ENCODE results near the gene COL6A3. TPM values are rescaled to one million over a fixed set of nuclear protein-coding genes. Genes with fewer than 3 reads are reported as not detected.
A peak's percentile ranks its signal among the peaks of the same experiment; 100 is the strongest.

COL6A3 gene
- polyA plus RNA-seq, 1 donor (not counting 4 experiments of a cell fraction or from before 2014, with no cell fraction given): not detected

DNA sequence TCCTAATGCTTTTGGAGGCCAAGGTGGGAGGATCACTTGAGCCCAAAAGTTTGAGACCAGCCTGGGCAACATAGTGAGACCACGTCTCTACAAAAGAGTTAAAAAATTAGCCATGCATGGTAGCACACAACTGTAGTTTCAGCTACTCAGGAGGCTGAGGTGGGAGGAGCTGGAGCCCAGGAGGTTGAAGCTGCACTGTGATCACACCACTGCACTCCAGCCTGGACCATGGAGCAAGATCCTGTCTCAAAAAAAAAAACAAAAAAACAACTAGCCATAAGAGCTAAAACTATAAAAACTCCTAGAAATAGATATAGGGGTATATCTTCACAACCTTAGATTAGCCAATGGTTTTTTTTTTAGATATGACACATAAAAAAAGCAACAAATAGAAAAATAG lies 16.9 kb upstream of the COL6A3 start:
- H3K4me1 ChIP-seq (ENCODE audit: control insufficient read depth, extremely low read depth, insufficient read depth, low read length): peaks cover 37% of the 10 kb centered on the region
- no peak overlapping the region for H2AFZ ChIP-seq (ENCODE audit: control insufficient read depth, low read length)
- no peaks in the 10 kb centered on the region for H3K9me3 ChIP-seq (ENCODE audit: control insufficient read depth, low read depth, low read length)
- FAIRE-seq (no peak), DNase-seq (ENCODE audit: low read depth, low spot score) (no peak)
- peak overlapping the region; percentile 10 for H3K4me2 ChIP-seq (ENCODE audit: control insufficient read depth, extremely low read depth, insufficient read depth, low read depth, low read length)
- no peaks in the 10 kb centered on the region for H3K79me2 ChIP-seq (ENCODE audit: control insufficient read depth, insufficient read depth, low read length)
- H4K20me1 ChIP-seq (ENCODE audit: control insufficient read depth, extremely low read depth, insufficient read depth, low read length): no peaks in the 10 kb centered on the region
- H3K4me3 ChIP-seq (ENCODE audit: control insufficient read depth in 2 of 3, extremely low read depth in 1 of 3, insufficient read depth in 2 of 3, low read depth in 1 of 3, low read length in 3 of 3): no peak overlapping the region
- H3K9ac ChIP-seq (ENCODE audit: control insufficient read depth, extremely low read depth, insufficient read depth, low read length): no peak overlapping the region
- H3K27ac ChIP-seq (ENCODE audit: control insufficient read depth, insufficient read depth, low read length): no peak overlapping the region
- no peak for TF ChIP-seq CTCF (optimal IDR thresholded peaks at IDR 0.05 in 1 of 3, IDR thresholded peaks at IDR 0.05 in 1 of 3, conservative IDR thresholded peaks at IDR 0.05 in 1 of 3; ENCODE audit: extremely low read depth in 1 of 3, insufficient read depth in 2 of 3, low read length in 3 of 3)
- no peak for TF ChIP-seq EZH2 (IDR thresholded peaks at IDR 0.05; ENCODE audit: low read length)
- dilution Hi-C loops (cut with MboI; ENCODE audit: extremely low pct_ligation_motif_present, low sequenced_read_pairs): no loop called here
- no peaks in the 10 kb centered on the region for H3K36me3 ChIP-seq (ENCODE audit: control insufficient read depth in 2 of 2, extremely low read depth in 1 of 2, insufficient read depth in 2 of 2, low read length in 2 of 2)
- H3K27me3 ChIP-seq (ENCODE audit: control insufficient read depth, extremely low read depth, insufficient read depth, low read length): no peaks in the 10 kb centered on the region
- no peaks in the 10 kb centered on the region for H3K9me1 ChIP-seq (ENCODE audit: control insufficient read depth, extremely low read depth, insufficient read depth, low read length)

- Histone ChIP-seq H3K4me2 (ENCODE audit: control insufficient read depth, extremely low read depth, insufficient read depth, low read depth, low read length) (no peak overlapping the region), H3K27me3 (ENCODE audit: control insufficient read depth, extremely low read depth, insufficient read depth, low read length) (no peaks in the 10 kb centered on the region), H3K4me3 (ENCODE audit: control insufficient read depth in 2 of 3, extremely low read depth in 1 of 3, insufficient read depth in 2 of 3, low read depth in 1 of 3, low read length in 3 of 3) (no peak overlapping the region), H3K4me1 (ENCODE audit: control insufficient read depth, extremely low read depth, insufficient read depth, low read length) (peaks cover 37% of the 10 kb centered on the region), H3K9me1 (ENCODE audit: control insufficient read depth, extremely low read depth, insufficient read depth, low read length) (no peaks in the 10 kb centered on the region), H3K79me2 (ENCODE audit: control insufficient read depth, insufficient read depth, low read length) (no peaks in the 10 kb centered on the region), H3K36me3 (ENCODE audit: control insufficient read depth in 2 of 2, extremely low read depth in 1 of 2, insufficient read depth in 2 of 2, low read length in 2 of 2) (no peaks in the 10 kb centered on the region), H3K9me3 (ENCODE audit: control insufficient read depth, low read depth, low read length) (no peaks in the 10 kb centered on the region), H3K27ac (ENCODE audit: control insufficient read depth, insufficient read depth, low read length) (no peak overlapping the region), H4K20me1 (ENCODE audit: control insufficient read depth, extremely low read depth, insufficient read depth, low read length) (no peaks in the 10 kb centered on the region), H2AFZ (ENCODE audit: control insufficient read depth, low read length) (no peak overlapping the region), H3K9ac (ENCODE audit: control insufficient read depth, extremely low read depth, insufficient read depth, low read length) (no peak overlapping the region)
- dilution Hi-C loops (cut with MboI; ENCODE audit: extremely low pct_ligation_motif_present, low sequenced_read_pairs): no loop called here
- no peak for DNase-seq (ENCODE audit: low read depth, low spot score)
- TF ChIP-seq EZH2 (IDR thresholded peaks at IDR 0.05; ENCODE audit: low read length) (no peak), CTCF (optimal IDR thresholded peaks at IDR 0.05 in 1 of 3, IDR thresholded peaks at IDR 0.05 in 1 of 3, conservative IDR thresholded peaks at IDR 0.05 in 1 of 3; ENCODE audit: extremely low read depth in 1 of 3, insufficient read depth in 2 of 3, low read length in 3 of 3) (no peak)
- FAIRE-seq: no peak
These were observed 15.8 kb upstream of the COL6A3 start for GRCh38 chr2:237429753-237430152.
